B cell (primary cell): Measurements from ENCODE around the gene HGFAC.

Source experiments
- CTCF ChIP-seq: fragments of 200-600 bp; IDR thresholded peaks from one replicate; pipeline ENCODE4 v1.8.0; 2022; ENCODE audit warnings: antibody characterized with exemption, mild to moderate bottlenecking
- EZH2 ChIP-seq: IDR thresholded peaks from 2 replicates; pipeline ENCODE4 v1.6.1; 2012; ENCODE audit warnings: borderline replicate concordance, low read depth, mild to moderate bottlenecking, moderate library complexity, low read length; ENCODE audit not compliant: insufficient read depth, poor library complexity, severe bottlenecking

GRCh38 chr4:3476341-3476747 lies 34.6 kb downstream of the HGFAC start:
- TF ChIP-seq CTCF: no peak
- TF ChIP-seq EZH2: no peak
